Thyroid gland (tissue), 4 donors: ENCODE results near the gene CBX1. TPM values are rescaled to one million over a fixed set of nuclear protein-coding genes. Genes with fewer than 3 reads are reported as not detected.
A peak's percentile ranks its signal among the peaks of the same experiment; 100 is the strongest.

Experiments used
- DNase-seq, 2 donors: peaks; one replicate each; pipeline ENCODE4 v3.0.0-alpha.2; 2019
- H3K27ac ChIP-seq, 3 donors: fragments of 200-600 bp; sonication (generic); 1 replicate in 2 of 3; 2 replicates in 1 of 3; pipeline ENCODE4 v1.5.1; 2016 to 2019; ENCODE audit warnings: mild to moderate bottlenecking in 1 of 3, moderate library complexity in 1 of 3
- H3K27me3 ChIP-seq: fragments of 200-600 bp; sonication (generic); one replicate; pipeline ENCODE4 v1.5.1; 2019
- H3K36me3 ChIP-seq, 2 donors: fragments of 200-600 bp; sonication (generic); one replicate each; pipeline ENCODE4 v1.5.1; 2016 to 2019
- H3K4me1 ChIP-seq, 2 donors: fragments of 200-600 bp; sonication (generic); one replicate each; pipeline ENCODE4 v1.5.1; 2017 to 2019
- H3K4me3 ChIP-seq, 3 donors: fragments of 200-600 bp; sonication (generic); replicated peaks in 1 of 3; 1 replicate in 2 of 3; 2 replicates in 1 of 3; pipeline ENCODE4 v1.5.1; 2016; ENCODE audit warnings: mild to moderate bottlenecking in 1 of 3
- H3K9me3 ChIP-seq: fragments of 200-600 bp; sonication (generic); one replicate; pipeline ENCODE4 v1.5.1; 2017
- CTCF ChIP-seq, 6 experiments: fragments of 200-600 bp in 3 of 6; fragments of 450-650 bp in 3 of 6; sonication (generic) in 3 of 6; IDR thresholded peaks; one replicate each; pipeline ENCODE4 v1.5.1; 2016 to 2019; ENCODE audit warnings: antibody characterized with exemption in 6 of 6, mild to moderate bottlenecking in 2 of 6, inconsistent platforms in 1 of 6, moderate library complexity in 1 of 6
- POLR2A ChIP-seq, 2 donors: fragments of 450-650 bp; IDR thresholded peaks; one replicate each; pipeline ENCODE4 v1.6.1; 2017; ENCODE audit warnings: antibody characterized with exemption in 2 of 2, mild to moderate bottlenecking in 2 of 2, moderate library complexity in 1 of 2
- WGBS, 2 donors: methylation state at CpG; one replicate each; pipeline ENCODE4 v1.1.5; 2017; 5-methylcytosine and 5-hydroxymethylcytosine counted together
- intact Hi-C: fragments of 100-400 bp; cut with DNase I; formaldehyde crosslinking; loops from one replicate; pipeline ENCODE4 v1.15.1; 2023
- total RNA-seq, 4 donors: library from RNA; depleted of rRNA; stranded (reverse); fragments of >200 nt; gene quantifications; one replicate each; pipeline ENCODE4 v1.2.3, GENCODE V29; 2016

Gene CBX1
- total RNA-seq, 4 donors from 2014 or later = 33.0 to 49.1 (median 38.2) TPM

GRCh38 chr17:48047741-48048383 is 53.4 kb downstream of the CBX1 start, which contains the start of gene NFE2L1:
Gene NFE2L1, plus strand, starts transcription at chr17:48048359. Its CDS starts 2,760 bp downstream, at chr17:48051119.
- peak; percentile 29 to 66 for TF ChIP-seq POLR2A (IDR thresholded peaks at IDR 0.05)
- TF ChIP-seq CTCF (IDR thresholded peaks at IDR 0.05) = no peak
- Histone ChIP-seq H3K4me1 (peaks cover 40 to 44% of the 10 kb centered on the region in 2 donors), H3K4me3 (peak within 1 kb of the TSS; percentile 55 to 63 (median 62)), H3K27me3 (no peaks in the 10 kb centered on the region), H3K27ac (peak within 1 kb of the TSS; percentile 92 to 97 (median 95)), H3K9me3 (no peaks in the 10 kb centered on the region), H3K36me3 (peaks cover 0 to 5% of the 10 kb centered on the region in 2 donors)
- 1% methylated on average over 12 to 33 of the region's 47 CpGs for WGBS, 2 donors
- peak; percentile 100 for DNase-seq
- intact Hi-C loops = no loop called here

GRCh38 chr17:48047113-48047740 is 54.1 kb downstream of the CBX1 start:
- no peak for DNase-seq
- Histone ChIP-seq H3K27me3 (no peaks in the 10 kb centered on the region), H3K4me3 (peak overlapping the region; percentile 15 to 63 (median 25)), H3K9me3 (no peaks in the 10 kb centered on the region), H3K36me3 (peaks cover 0 to 5% of the 10 kb centered on the region in 2 donors), H3K4me1 (peaks cover 33 to 38% of the 10 kb centered on the region in 2 donors), H3K27ac (peak overlapping the region; percentile 92 to 97 (median 95))
- intact Hi-C loops = no loop called here
- TF ChIP-seq CTCF (IDR thresholded peaks at IDR 0.05) (no peak), POLR2A (IDR thresholded peaks at IDR 0.05) (no peak)
- 4% methylated on average over 26 of the region's 26 CpGs for WGBS, 2 donors

- TF ChIP-seq CTCF (IDR thresholded peaks at IDR 0.05) (no peak), POLR2A (IDR thresholded peaks at IDR 0.05) (no peak)
- intact Hi-C loops = no loop called here
- H3K4me3 ChIP-seq = no peak overlapping the region
- H3K27me3 ChIP-seq = no peaks in the 10 kb centered on the region
- H3K36me3 ChIP-seq = peaks cover 0 to 3% of the 10 kb centered on the region in 2 donors
- no peak for DNase-seq
- 92 to 95% methylated on average over 7 of the region's 7 CpGs for WGBS, 2 donors
- peaks cover 24 to 28% of the 10 kb centered on the region in 2 donors for H3K4me1 ChIP-seq
- H3K27ac ChIP-seq = peak overlapping the region in 1 of 3 donors; percentile 45
- no peaks in the 10 kb centered on the region for H3K9me3 ChIP-seq
Observed at GRCh38 chr17:48046296-48046695, 55.0 kb downstream of the CBX1 start.

- Histone ChIP-seq H3K4me1 (peaks cover 16 to 20% of the 10 kb centered on the region in 2 donors), H3K9me3 (no peaks in the 10 kb centered on the region), H3K4me3 (no peak overlapping the region), H3K36me3 (no peaks in the 10 kb centered on the region), H3K27ac (peak overlapping the region in 1 of 3 donors; percentile 45), H3K27me3 (no peaks in the 10 kb centered on the region)
- intact Hi-C loops = no loop called here
- 60% methylated on average over 7 to 8 of the region's 8 CpGs for WGBS, 2 donors
- TF ChIP-seq POLR2A (IDR thresholded peaks at IDR 0.05) (no peak), CTCF (IDR thresholded peaks at IDR 0.05) (no peak)
- no peak for DNase-seq
Observed at GRCh38 chr17:48045316-48046001, 55.8 kb downstream of the CBX1 start.
